Inflammatory macrophage treated with lipopolysaccharide for 4 hours (primary cell): Measurements from ENCODE around the gene SH3BGRL.

Source experiments
- DNase-seq: peaks from one replicate; pipeline ENCODE4 v3.0.0-alpha.2; 2020

Gene SH3BGRL

DNA sequence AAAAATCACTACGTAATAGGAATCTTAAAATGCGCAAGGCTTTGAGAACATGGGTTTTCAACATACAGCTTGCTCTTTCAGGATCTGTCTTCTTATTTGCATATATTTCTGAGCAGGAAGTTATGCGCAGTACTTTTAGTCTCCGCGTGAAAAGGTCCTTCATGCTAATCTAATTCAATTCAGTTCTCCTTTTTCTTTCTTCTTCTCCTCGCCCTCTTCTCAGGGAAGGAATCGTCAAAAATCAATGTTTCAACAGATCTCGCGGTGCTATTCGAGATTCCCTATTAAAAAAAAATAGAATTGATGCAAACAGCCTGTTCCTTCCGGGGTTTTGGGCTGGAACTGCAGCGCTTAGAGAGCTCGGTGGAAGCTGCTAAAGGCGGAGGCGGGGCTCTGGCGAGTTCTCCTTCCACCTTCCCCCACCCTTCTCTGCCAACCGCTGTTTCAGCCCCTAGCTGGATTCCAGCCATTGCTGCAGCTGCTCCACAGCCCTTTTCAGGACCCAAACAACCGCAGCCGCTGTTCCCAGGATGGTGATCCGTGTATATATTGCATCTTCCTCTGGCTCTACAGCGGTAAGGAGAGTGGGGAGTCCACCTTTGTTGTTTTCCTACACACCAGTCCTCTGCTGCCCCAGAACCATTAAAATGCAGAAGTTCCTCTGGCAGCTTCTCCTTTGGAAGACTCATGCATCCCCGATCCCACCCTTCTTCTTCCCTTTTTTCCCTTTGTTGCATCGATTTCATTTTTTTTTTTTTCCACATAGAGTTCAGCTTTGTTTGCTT, at the start of gene SH3BGRL, which contains the start of gene HMGN5:
SH3BGRL (plus strand) TSS at position 432 of the 785 bp plus-strand sequence; CDS start at position 531, 99 bp downstream.
HMGN5 (minus strand) TSS at position 243 of the 785 bp plus-strand sequence. CDS start 80,364 bp downstream, outside the sequence.
- DNase-seq: peak; percentile 87

DNA sequence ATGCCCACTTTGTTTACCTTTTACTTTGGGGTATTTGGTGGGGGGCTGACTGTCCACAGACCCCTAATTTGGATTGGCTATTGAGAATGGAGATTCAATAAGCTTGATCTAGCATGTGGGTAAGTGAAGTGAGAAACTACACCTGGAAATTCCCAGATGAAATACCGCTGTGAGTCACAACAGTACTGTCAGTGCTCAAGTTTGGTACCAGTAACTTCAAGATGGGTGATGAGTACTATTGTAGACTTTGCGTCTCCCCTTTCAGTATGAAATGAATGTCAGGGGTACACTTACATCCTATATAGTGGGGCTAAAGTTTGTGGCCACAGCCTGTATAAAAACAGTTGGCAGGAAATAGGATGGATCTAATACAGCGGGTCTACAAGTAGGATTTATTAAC, 33.5 kb upstream of the SH3BGRL start:
- no peak for DNase-seq

DNA sequence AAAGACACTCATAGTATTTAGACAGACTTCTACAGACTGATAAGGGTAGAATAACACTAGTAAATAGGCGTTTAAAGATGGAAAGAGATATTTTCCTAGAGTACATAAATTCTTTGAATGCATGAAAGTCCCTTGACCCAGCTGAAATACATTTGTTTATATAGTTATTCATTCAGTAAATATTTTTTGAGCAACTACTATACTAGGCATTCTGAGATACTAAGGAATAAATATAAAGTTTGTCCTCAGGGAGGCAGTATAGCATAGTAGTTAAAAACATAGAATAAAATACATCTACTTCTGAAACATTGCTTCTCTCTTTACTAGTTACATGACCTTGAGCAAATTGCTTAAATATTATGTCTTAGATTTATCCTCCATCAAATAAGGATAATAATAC, 27.6 kb upstream of the SH3BGRL start:
- peak; percentile 39 for DNase-seq

DNA sequence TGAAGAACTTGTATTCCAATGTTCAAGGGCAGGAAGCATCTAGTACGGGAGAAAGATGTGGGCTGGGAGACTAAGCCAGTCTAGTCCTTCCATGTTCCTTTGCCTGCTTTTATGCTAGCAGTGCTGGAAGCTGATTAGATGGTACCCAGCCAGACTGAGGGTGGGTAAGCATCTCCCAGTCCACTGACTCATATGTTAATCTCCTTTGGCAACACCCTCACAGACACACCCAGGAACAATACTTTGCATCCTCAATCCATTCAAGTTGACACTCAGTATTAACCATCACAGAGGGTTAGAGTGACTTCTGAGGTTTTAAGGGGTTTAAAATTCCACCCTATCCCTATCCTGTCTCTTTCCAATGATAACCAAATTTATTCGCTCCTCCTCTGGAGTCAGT, 6.6 kb upstream of the SH3BGRL start:
- no peak for DNase-seq

DNA sequence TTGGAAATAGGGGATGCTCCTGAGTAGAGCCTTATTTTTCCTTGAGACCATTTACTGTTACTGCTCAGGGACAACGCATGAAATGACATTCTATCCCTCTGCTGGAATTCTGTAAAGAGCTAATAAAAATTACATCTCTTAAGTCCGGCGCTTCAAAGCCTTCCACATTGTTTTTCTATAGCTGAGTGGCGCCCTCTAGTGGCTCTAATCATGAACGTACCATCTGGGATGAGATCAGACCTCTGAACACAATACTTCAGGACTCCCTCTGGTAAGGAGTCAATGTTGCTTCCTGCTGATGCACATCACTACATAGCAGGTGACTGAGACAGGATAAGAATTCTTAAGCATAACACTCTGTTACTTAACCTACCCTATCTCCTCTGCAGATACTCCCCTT, 6.2 kb upstream of the SH3BGRL start:
- DNase-seq: peak; percentile 62

DNA sequence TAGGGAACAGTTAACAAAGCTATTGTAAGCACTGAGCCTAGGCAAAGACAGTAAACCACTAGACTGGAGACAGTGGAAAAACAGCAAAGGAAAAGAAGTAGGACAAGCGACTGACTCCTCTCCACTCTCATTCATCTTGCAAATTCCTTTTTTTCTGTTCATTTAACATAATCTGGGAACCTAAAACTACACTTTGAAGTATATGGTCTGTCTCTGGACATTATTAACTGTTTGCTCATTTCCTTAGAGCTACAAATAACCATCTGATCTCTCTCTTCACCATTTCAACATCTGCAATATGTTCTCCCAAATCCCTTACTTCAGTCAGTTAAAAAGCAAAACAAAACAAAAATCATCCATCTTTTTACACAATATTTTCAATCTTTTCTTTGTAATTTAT, 831 bp upstream of the SH3BGRL start:
- DNase-seq: no peak

DNA sequence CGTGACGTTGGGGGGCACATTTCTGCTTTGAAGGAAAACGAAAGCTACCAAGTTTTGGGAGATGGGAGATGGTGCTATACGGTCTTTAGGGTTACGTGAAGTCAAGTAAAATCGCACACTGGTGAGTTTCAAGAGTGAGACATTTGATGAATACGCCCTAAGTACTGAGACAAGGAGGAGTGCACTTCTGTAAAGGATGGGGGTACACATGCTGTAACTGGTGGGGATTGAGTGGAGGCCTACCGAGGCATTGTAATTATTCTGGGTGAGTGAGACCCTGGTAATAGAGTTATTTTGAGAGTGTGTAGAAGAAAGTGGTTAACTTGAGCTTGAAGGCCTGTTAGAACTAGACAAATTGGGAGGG, 536 bp downstream of the SH3BGRL start:
- DNase-seq: no peak

DNA sequence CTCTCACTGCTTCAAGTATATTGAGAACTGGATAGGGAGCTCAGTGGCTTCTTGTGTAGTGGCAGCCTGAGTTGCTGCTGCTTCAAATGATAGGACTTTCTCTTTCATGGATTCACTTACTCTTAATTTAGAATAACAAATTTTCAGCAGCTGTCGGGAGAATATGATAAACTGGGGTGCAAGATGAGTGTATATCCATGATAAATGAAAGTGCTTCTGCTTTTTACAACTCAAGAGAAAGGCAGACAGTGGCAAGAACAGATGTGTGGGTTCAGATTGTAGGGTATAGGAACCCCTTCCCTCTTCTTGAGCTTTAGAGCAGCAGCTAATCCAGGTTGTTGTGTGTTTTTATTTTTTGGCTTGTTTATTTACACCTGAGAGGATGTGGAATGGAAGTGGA, 1.0 kb downstream of the SH3BGRL start:
- peak; percentile 35 for DNase-seq

DNA sequence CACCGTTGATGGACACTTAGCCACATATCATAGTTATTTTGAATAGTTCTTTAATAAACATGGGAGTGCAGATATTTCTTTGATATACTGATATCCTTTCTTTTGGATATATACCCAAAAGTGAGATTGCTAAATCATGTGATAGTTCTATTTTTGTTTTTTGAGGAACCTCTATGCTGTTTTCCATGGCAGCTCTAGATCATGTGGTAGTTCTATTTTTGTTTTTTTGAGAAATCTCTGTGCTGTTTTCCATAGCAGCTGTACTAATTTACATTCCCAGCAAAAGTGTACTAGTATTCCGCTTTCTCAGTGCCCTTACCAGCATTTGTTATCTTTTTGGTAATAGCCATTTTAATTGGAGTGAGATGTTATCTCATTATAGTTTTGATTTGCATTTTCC, 3.6 kb downstream of the SH3BGRL start:
- peak; percentile 44 for DNase-seq

DNA sequence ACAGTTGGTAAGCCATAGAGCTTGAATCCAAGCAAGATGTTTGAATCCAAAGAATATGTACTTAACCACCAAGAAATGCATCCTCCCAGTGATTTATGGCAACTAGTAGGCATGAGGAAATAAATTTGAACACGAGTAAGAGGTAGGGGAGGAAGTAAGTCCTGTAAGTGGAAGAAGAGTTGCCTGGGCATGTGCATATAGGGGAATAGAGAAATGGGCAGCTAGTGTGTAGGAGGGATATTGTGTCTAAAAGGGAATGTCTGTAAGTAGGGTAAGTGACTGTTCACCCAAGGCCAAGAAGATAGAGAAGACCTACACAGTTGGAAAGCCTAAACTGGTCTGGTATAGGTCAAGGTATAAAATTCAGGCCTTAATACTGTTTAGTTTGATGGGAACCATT, 4.6 kb downstream of the SH3BGRL start:
- peak; percentile 71 for DNase-seq

DNA sequence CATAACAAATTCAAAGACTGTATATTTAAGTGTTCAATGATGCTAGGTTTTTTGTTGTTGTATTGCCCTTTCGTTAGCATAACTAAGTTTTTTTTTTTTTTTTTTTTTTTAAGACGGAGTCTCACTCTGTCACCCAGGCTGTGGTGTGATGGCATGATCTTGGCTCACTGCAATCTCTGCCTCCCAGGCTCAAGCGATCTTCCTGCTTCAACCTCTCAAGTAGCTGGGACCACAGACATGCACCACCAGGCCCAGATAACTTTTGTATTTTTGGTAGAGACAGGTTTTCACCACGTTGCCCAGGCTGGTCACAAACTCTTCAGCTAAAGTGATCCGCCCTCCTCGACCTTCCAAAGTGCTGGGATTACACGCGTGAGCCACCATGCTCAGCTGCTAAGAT, 7.0 kb downstream of the SH3BGRL start:
- no peak for DNase-seq

DNA sequence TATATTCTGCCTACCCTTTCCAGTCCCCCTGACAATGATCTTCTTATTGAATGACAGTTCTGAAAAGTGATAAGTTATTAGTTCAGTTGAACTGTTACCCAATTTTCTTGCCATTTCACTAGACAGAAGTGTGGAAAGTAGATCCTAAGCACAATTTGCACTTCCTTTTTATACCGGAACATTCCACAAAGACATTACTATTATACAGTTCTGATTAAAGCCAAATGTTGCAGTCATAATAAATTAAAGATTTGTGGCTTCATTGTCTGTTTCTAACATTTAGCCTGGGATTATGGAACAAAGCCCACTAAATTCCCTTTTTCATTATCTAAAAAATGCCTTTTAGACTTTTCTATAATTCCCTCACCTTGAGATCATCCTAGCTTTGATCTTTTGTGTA, 13.8 kb downstream of the SH3BGRL start:
- no peak for DNase-seq

DNA sequence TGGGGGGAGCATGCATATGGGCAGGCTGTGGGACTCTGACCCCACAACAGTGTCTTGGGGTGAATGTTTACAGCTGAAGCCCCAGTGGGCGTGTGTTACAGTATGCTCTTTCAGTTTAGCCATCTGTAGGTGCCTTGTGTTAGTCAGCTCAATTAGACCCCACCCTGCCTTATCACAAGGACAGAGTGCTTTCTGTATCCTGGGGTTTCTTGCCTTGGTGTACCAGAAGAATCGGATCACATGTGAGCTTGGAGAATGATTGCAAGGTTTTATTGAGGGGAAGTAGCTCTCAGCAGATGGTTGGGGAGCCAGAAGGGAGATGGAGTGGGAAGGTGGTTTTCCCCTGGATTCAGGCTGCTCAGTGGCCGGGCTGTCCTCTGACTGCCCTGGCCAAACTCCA, 27.3 kb downstream of the SH3BGRL start:
- no peak for DNase-seq

DNA sequence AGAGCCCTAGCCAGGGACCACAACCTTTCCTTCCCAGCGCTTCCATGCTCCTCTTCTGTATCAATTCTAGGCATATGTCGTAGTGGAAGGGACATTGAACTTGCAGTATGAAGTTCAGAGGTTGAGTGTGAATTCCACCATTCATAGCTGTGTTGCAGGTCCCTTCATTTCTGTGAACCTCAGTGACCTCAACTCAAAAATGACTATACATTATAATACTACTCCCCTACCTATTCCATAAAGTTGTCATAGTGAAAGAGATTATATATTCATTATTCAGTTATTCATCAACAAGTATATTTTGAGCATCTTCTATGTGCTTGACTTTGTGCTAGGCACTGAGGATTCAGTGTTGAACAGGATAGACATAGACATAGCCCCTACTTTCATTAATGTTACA, 28.0 kb downstream of the SH3BGRL start:
- DNase-seq: no peak

DNA sequence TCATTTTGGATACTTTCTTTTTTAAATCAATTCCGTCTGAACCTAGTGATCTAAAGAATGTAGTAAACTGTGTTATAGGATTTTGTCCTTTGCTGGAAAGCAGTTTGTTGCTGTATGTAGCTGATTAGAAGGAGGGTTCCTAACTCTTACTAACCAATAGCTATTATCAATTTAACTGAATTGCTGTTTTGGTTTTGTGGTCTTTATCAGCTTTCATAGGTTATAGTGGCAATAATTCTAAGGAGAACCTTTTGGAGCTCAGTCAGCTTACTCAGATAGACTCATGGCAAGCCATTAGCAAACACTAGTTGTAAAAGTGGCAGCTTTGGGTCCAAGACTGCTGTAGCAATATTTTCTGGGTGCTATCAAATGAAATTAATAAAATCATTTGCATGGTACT, 29.6 kb downstream of the SH3BGRL start:
- no peak for DNase-seq

DNA sequence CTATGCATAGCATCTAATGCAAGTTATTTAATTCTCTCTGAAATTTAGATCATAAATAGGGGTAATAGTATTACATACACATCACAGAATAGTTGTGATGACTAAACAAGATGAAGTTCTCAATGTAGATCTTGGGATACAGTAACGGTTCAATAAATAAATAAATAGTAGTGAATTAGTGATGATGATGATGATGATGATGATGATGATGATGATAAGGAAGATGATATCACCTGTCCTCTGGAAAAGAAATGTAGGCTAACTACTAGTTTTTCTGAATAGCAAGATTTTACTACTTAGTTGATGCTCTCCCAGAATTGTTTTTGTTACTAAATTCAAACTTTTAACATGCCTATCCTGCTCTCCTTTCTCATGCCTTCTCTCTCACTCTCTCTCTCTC, 30.3 kb downstream of the SH3BGRL start:
- no peak for DNase-seq

DNA sequence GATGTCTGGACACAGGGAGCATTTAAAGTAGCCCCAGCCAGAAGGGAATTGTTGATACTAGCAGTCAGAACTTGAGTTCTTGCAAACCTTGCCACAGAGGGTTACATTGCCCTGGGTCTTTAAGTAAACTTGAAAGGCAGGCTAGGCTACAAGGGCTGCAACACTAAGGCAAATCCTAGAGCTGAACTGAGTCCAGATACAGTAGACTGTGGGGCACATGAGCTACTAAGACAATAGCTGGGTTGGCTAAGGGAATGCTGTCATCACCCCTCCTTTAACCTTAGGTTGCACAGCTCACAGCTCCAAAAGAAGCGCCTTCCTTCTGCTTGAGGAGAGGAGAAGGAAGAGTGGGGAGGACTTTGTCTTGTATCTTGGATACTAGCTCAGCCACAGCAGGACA, 35.6 kb downstream of the SH3BGRL start:
- DNase-seq: no peak

DNA sequence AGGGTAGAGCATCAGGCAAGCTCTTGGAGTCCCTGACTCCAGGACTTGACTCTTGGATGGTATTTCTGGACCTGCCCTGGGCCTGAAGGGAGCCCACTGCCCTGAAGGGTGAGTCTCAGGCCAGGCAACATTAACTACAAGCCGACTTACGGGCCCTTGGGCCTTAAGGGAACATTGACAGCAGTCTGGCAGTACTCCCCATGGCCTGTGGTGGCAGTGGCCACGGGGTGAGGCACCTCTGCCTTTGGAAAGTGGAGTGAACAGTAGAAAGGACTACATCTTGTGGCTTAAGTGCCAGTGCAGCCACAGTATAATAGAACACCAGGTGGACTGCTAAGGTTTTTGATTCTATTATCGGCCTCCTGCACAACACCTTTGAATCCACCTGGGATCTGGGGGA, 36.3 kb downstream of the SH3BGRL start:
- no peak for DNase-seq

DNA sequence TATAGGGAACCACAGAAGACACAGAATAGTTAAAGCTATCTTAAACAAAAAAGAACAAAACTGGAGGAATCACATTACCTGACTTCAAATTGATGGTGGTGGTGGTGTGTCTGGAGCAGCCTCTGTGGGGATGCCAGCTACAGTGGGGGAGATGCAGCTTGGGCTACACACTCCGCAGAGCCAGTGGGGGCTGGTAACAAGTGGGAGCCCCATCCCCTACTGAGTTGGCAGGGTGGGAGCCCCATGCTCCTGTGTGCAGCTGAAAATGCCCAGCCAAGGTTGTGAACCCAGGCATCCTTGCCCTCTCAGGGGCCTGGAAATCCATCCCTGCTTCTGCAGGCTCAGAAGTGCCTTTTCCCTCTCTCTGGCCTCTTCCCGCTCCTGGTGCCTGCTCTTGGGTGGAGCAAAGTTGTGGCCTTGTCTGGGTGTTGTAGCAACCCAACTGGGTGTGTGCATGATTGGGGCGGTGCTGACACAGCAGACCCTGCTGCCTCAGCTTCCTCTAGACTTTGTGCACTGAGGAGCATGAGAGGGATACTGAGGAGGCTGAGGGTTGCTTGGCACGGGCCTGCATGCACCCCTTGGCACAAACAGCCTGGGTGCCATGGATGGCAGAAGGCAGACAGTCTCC, 38.9 kb downstream of the SH3BGRL start:
- no peak for DNase-seq

DNA sequence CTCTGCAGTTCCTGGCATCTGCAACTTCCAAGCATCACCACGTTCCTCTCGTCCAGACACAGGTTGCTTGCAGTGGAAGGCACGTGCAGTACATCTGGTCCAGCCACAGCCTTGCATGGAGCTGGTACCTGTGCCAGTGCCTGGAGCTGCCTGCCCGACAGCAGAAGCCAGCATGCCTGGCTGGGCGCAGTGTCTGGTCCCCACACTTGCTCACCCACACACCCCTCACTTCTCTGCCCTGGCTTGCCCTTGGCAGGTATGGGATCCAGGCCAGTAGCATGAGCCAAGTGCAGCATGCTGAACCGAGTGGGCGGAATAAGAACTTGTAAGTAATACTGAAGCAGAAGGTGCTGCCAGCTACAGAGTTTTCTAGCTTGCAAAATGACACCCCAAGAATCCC, 39.9 kb downstream of the SH3BGRL start:
- DNase-seq: no peak

DNA sequence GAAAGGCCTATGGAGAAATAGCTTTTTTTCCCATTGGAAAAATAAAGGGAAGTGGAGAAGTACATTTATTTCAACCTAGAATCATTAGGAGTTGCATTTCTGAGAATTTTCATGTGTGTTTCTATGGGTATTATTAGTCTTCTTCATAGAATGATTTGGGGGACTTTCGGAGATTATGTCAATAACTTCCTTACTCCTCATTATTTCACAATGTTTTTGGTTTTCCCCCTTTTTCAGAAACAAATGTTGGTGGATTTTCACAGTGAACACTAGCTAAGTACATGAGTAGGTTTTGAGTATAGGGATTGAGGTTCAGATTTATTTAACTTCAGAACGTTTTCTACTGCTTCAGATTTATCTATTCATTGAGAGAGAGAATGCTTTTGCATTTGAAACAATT, 54.0 kb downstream of the SH3BGRL start:
- peak; percentile 32 for DNase-seq

DNA sequence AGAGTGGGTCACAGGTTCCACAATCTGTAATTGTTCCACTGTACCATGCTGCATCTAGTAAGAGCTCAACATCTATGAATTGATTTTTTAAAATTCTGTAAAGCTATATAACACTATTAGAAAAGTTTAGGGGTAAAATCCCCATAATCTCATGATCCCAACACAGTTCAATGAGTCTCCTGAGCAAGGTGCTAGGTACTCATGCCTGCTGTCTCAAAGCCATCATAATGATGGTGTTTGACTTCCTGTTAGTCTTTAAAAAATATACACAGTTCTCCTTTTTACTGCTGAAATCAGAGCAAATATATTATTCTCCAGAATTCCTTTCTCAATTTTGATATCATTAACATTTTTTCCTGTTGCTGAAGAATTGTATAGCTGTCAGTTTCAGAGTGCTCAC, 55.9 kb downstream of the SH3BGRL start:
- DNase-seq: no peak

DNA sequence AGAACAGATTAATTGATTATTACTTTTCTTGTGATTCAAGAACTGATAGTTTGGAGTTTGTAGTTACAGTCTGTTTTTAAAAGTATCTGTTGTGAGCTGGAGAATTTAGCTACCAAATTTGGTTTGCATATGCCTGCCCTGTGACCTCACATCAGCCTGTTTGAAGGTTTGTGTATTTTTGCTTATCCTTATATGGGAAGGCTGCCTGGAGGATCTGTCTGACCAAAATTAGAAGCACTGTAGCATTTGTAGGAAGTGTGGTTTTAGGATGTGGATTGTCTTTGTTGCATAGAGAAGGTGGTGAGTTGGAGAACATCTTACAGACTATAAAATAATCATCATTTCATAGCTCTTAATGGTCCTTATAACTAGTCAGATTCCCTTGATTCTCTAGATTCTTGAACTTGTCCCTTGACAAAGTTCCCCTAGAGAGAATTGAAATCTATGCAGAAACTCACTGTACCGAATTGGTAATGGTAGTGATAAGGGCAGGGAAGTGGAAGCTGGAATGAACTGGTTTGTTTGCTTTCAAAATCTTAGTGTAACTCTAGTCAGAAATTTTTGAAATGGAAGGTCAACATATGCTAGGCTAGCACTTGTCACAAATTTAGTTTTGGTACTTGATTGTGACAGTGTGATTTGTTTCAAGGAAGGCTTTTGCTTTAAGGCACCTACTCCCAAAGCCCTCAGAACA, 57.3 kb downstream of the SH3BGRL start:
- peak; percentile 23 for DNase-seq
